COLO829 (cell line): ENCODE measurements around the gene OR2H1.

Experiments
- DNase-seq: peaks from one replicate; pipeline ENCODE4 v3.0.0; 2012; ENCODE audit warnings: low spot score

OR2H1 gene

DNA sequence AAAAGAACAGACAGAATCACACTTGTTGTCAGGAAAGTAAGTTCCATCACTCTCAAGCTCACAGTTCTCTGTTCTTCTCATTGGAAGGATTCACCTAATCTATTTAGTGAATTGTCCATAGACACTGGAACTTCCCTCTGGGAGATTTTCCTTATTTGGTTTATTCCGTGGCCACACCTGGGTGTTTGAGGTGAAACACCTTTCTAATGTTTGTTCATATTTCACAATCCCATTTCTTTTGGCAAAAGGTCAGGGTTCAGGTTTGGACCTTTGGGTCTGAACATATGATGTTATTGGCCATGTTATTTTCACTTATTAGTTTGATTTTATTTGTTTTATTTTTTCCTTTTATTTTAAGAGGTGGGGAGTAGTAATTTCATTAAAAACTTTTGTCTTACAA lies 26.8 kb downstream of the OR2H1 start:
- DNase-seq = no peak

DNA sequence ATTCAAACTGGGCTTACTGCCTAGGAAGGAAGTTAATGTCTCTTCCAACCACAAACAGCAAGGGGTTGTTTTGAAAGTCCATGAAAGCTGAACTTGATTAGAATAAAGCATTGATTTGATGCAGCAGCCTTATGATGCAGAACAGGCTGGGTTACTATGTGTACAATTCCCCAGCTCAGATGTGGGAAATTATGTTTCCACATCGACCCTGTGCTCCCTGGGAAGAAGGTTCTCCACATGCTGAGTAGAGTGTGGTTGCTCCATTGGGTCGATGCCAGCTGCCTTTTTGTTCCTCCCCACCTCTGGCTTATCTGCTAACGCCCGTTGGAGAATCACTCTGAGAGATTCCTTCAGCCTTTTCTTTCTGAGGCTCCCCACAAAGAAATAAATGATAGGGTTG lies 29.6 kb downstream of the OR2H1 start:
- no peak for DNase-seq

DNA sequence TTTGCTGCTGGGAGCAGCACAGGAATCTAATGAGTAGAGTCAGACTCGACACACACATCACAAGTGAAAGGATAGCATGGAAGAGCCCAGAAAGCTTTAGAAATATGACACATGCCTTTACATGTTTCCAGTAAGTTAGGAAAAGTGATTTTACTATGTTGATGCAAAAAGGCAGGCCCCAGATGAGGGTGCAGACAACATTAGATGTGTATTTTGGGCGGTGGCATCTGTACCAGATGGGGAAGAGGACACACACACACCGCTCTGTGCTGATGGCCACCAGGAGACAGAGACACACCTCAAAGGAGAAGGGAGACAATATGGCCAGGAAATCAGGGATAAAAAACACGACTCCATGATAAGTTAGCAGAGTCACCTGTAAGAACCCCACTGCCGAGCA lies 30.2 kb downstream of the OR2H1 start:
- no peak for DNase-seq

DNA sequence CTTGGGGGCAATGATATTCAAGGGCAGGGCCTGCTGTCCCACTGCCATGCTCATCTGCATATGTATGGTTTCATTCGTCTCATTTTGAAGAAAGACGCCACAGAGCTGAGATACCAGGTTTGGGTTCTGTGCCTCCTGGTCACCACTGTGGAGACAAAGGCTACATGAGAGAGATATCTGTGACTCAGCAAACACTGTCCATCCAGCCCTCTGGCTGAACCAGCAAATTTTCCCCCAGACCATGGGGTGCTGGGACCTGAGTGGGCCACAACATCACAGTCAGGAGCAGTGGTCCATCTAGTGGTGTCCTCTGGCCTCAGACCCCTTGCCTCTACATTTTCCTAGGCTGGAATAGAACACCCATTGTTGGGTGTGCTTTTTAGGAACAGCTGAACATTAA lies 30.7 kb downstream of the OR2H1 start, which contains the start of gene MAS1L:
MAS1L (minus strand) TSS at position 297 of the 400 bp plus-strand sequence; CDS start at position 243, 54 bp downstream.
- no peak for DNase-seq

DNA sequence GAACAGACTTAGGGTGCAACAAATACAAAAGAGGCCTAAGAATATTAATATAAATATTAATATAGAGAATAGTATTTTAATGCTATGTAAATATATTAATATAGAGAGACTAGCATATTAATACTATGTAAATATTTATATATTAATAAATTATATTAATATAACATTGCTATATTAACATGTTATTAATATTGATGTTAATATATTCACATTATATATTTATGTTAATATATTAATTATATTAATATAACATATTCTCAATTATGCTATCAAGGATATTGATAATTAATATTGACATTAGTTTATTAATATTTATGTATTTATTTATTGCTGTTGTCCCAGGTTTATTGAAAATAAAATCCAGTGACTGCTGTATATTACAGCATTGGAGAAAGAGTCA lies 31.9 kb downstream of the OR2H1 start:
- no peak for DNase-seq

DNA sequence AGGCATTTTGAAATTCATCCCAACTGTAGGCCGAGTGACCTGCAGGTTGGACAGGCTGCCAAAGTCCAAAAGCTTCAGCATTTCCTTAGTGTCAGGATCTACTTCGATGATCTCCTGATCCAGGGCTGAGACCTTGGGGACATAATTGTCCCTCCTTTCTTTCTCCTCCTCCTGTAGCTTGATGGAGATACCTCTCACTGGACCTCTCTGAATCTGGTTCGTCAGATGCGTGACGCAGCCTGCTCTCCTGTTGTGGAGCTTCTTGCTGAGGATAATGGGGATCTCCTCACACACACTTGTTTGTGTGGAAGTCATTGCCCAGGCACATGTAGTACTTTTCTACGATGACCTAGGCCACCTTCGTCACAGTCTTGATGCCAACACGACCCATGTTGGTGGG lies 32.3 kb downstream of the OR2H1 start:
- DNase-seq = no peak

DNA sequence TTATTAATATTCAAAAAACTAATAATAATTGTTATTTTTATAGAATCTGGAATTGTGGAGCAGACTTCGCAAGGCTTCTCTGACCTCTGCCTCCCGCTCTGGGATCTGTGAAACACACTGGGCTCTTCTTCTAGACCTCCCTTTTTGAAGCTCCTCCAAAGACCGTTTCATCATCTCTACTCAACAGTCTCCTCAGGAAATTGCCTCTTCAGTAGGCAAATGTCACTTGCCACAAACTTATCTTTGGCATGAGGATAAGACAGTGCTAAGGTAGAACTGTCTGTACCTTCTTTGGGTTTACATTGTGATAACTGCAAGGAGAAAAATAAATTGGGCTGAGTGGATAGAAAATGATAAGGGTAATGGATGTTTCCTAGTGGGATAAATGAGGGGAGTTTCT lies 33.1 kb downstream of the OR2H1 start:
- no peak for DNase-seq

DNA sequence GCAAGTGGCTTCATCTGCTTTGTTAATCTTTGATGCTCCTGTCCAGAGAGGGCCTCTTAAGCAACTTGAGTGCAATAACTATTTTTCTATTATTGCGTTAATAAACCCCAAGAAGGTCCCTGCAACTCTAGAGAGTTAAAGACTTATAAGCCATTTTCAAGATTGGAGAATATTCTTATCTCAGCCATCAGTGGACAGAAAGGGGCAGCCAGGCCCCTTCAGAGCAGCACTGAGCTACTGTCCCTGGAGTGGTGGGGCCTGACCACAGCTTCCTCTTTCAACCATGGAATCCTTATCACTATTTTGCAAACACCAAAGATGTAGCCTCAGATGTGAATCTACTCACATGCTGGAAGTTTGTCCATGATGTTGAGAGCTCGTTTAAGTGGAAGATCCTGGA lies 33.6 kb downstream of the OR2H1 start:
- DNase-seq = no peak

DNA sequence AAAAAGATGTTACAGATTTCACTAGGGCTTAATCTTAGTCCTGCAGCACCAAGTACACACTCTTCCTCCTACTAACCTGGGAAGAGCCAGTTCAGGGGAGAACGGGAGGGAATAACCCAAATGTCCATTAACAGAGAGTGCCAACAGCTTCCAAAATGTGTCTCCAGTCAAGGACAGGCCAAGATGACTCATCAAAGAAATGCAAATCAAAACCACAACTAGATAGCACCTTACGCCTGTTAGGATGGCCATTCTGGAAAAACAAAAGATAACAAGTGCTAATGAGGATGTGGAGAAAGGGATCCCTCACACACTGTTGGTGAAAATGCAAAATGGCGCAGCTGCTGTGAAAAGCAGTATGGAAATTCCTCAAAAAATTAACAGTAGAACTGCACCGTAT lies 34.6 kb downstream of the OR2H1 start:
- DNase-seq = no peak

DNA sequence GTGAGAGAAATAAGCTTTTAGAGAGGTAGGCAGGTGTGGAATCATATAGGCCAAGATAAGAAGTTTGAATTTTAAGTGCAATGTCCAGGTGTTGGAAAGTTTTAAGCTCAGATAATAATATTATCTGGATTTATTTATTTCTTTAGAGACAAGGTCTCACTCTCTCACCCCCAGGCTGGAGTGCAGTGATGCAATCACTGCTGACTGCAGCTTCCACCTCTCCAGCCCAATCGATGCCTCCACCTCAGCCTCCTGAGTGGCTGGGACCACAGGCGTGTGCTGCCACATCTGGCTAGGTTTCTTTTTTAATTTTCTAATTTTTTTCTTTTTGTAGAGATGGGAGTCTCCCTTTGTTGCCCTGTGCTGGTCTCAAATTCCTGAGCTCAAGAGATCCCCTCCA lies 36.3 kb downstream of the OR2H1 start:
- DNase-seq = no peak

DNA sequence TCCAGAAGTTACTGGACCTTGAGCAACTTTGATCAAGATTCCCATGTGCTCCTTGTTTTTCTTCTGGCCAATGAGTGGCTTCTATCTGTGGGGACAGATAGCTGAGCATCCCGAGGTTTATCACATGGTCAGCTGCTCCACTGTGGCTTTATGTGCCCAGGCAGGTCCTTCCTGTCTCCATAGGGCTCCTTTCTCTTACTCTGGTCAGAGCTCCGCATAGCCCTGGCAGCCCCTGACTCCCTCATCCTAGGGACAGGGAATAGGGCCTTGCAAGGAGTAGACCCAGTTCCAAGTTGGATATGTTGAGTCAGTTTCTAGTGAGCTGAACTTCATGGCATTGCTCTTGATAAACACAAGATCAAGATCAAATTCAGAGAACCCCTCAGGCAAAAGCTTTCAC lies 37.2 kb downstream of the OR2H1 start:
- no peak for DNase-seq

DNA sequence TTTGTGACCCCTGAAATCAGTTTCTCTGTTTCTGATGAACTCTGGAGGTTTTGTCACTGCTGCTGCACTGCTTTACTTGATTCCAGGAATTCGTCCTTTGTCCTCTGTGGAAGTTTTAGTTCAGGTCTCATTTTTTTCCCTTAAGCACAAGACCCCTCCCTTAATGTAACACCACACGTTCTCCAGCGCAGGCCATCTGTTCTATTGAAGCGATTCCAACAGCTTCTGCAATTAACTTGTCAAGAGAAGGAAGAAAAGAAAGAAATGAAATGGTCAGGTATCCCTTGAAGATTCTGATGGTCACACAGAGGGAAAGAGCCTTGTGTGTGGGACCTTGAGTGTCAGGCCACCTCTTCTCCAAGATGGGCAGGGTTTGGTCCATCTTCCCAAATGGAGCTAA lies 38.6 kb downstream of the OR2H1 start:
- DNase-seq = no peak

DNA sequence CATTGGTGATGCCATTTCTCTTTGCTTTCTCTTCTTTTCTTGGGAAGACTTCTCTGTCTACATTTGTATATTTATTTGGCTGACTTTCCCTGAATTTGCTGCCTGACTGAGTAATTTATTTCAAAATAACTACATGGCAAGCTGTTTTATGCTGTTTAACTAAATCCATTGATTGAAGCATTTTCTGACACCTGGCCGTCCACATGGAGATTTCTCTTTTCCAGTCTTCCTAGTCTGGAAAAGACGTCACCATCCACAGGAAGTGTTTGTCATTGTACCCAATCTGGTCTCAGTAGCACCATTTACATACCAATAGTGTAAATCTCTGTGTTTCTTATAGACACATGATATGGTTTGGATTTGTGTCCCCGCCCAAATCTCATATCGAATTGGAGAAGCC lies 40.0 kb downstream of the OR2H1 start:
- no peak for DNase-seq

DNA sequence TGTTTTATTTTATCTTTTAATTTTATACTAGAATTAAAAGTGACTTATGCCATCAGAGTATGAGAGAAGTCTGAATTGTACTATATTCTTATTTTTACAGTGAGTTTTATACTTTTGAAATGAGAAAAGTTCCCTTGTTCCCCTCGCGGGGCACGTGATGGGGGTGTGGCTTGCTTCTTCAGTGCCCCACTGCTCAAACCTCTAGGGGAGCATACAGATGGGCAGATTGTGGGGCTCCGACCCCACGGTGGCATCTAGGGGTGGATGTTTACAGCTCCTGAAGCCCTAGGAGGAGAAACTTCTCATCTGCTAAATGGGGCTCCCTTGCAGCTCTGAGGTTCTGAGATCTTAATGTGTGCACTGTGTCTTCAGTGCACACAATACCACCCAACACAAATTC lies 42.7 kb downstream of the OR2H1 start:
- no peak for DNase-seq

DNA sequence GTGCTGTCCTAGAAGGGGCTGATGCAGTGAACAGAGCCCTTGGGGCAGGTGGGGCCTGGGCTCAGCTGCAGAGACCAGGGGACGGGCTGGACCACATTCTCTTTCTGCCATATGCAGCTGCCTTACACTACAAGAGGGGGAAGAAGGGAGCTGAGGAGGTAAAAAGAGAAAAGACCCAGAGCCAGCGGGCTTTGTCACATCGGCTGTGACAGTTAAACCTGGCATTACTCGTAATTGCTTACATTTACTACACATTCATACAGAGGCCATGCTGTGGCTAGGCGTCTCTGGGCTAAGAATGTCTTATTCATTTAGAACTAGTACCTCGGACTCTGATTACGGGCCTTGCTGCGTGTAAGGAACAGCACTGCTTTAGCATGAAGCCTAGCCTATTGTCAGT lies 43.6 kb downstream of the OR2H1 start:
- no peak for DNase-seq

DNA sequence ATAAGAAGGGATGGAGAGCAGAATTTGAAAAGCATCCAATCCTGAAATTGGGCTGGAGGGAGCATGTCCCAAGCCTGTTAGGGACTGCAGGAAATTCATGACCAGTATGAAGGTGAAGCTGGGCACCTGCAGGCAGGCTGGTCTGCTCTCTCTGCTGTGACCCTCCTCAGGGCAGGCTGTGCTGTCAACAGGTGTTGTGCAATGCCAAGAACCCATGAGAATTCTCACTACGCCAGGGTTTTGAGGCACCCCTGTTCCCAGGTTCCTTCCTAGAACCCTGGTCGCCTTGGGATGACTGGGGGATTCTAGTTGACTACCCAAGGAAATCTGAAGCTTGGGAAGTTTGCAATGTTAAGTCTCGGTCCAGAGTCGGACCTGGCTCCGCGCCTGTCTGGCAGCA lies 44.2 kb downstream of the OR2H1 start:
- DNase-seq = no peak

DNA sequence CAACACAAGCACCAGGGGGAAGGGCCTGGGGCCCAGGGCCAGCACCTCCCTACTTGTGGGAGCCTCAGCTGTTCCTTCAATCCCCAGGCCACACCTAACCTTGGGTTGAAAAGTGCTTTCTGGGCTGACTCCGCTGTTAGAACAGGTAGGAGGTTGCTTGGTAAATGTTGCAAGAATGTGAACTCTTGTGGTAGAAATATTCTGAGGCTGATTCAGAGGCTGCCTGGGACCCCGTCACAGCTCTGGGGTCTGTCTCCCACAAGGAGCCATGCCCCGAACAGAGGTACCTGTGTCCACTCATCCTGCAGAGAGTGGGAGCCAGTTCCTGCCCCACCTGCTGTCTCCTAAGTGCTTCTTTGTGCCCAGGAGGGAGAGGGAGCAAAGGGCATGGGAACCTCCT lies 45.2 kb downstream of the OR2H1 start:
- no peak for DNase-seq

DNA sequence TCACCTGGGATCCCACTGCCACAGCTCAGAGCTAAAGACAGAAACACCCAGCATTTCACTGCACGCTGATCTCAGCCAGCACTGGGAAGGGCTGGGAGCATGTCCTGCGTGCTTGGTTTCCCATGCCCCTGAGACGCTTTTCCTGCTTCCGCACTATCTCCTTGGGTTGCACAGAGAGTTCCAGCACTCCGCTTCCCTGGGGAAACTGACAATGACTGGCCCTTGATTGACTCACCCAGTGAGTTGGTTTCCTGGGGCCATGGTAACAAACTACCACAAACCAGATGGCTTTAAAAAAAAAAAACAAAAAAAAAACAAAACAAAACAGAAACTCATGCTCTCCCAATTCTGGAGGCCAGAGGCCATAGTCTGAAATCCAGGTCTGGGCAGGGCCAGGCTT lies 45.6 kb downstream of the OR2H1 start:
- no peak for DNase-seq

DNA sequence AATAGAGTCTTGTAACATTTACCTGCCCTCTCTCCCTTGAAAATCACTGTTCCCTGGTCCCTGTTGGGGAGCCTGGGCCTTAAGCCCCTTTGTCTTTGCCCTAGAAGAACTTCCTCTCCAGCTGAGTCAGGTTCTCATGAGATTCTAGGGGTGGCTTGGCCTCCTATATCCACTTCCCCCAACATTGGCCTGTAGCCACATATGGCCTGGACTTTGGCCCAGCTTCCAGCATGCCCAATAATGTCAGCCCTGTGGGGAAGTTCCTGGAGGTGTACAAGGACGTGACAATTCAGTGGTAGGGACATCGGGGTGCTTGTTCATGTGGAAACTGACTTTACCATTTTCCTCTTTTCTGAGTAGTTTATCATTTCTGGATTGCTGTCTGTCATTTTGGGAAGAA lies 48.0 kb downstream of the OR2H1 start:
- DNase-seq = no peak

DNA sequence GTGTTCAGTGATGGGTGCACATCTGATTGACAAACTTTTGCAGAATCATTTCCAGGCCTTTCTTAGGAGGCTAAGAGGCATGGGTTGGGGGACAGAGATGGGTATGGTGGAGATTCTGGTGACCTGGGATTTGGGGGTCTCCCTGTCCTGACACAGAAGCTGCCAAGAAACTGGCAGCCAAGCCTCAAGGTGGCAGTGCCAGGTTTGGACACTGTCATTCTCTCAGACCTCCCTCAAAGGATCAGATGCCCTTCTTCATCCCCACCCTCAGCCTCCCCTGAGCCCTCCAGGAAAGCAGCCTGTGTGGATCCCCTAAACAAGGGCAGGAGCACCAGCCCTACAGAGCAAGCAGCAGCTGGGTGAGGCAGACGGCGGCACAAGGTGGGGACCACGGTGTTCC lies 48.9 kb downstream of the OR2H1 start:
- no peak for DNase-seq

DNA sequence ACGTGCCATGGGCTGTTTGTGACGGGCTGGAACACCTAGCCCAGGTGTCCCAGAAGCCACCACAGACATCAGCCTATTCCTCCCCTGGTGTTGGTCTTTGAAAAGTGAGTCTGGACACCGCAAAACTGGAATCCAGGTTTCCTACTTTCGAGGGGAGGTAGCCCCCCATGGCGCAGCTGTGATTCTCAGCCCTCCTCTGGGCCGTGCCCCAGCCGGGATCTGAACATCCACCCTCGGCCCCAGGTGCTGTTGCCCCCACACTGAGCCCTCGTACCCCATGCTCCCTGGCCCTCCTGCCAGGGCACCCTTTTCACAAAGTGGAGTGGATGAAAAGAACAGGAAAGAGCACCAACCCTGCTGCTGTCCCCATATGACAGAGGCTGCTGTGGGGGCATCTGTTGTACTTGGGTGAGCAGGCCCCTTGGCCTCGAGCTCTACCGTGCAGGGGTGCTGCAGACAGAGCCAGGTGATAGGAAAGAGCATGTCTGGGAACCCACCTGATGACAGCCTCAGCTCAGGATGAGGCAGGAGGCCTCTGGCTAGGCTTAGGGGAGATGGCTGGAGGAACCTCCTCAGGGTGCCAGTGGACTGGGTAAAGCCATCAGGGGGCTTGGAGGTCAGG lies 49.6 kb downstream of the OR2H1 start:
- DNase-seq = no peak

DNA sequence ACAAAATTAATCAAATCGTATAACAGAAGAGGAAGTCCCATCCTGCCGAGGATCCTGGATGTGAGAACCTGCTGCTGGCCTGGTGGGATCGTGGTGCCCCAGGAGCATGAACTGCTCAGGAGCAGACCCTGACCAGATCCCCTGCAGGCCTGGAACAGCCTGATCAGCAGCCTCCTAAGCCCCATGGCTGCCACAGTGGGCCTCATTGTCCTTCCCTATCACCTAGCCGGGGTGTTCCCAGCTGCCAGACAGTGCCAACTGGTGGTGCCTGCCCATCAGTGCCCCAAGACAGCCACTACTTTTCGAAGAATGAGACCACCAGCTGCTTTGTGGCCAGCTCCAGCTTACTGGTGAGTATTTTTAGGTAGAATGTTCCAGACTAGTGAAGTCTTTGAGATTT lies 50.4 kb downstream of the OR2H1 start:
- DNase-seq = no peak

DNA sequence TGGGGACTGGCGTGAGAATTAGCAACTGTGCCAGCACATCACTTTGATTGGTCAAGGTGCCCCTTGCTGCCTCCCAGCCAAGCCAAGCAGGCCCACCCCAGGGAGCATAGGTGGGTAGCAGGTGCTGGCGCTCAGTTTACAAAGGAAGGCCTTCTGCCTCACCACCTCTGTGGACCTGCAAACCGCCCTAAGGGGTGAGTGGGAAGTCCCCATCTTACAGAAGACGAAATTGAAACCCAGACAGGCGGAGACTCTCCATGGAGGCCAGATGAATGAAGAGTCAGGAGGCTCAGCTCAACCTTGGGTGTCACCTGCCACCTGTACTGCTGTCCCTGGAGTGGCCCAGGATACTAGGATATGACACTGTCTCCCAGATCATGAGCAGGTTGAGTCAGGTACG lies 52.3 kb downstream of the OR2H1 start:
- no peak for DNase-seq

DNA sequence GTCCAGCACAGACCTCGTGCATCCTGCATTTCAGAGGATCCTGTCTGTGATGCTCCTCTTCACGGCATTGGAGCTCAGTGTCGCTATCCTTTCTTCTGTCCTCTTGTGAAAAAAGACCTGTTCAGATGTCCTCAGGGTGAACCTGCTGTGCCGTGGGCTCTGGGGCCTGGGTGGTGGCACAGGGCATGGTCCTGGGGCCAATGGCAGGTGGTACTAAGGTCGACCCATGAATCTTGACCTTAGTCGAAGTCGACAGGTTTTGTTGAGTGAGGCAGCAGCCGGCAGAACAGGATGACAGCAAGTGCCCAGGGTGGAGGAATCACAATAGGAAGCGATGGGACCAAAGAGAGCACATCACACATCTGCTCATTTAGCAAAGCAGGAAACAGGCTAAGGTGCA lies 52.8 kb downstream of the OR2H1 start:
- no peak for DNase-seq

DNA sequence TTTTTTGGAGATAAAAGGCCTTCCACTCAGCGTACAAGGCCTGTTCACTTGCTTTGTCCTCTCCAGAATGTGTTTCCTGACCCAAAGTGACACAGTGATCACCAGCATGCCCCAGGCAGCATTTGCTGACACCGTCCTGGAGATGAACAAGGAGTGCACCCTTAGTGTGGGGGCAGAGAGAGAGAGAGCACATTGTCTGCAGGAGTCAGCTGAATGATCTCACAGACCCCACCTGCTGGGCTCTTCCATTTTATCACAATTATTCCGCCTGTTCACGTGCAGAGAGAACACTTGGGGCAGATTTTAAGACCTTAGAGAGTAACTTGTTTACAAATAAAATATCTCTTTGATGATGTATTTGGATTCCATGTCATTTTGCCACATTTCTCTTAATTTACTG lies 53.2 kb downstream of the OR2H1 start:
- peak; percentile 32 for DNase-seq
